T-helper 2 cell (primary cell): ENCODE results near the gene FN3KRP.

Source experiments
- DNase-seq, 5 experiments: peaks; one replicate each; pipeline versions ENCODE4 v3.0.0 to v3.0.0-alpha.2; 2012 to 2022

Gene FN3KRP

GRCh38 chr17:82687871-82688270 is 28.6 kb upstream of the FN3KRP start:
- DNase-seq, result no peak

DNA sequence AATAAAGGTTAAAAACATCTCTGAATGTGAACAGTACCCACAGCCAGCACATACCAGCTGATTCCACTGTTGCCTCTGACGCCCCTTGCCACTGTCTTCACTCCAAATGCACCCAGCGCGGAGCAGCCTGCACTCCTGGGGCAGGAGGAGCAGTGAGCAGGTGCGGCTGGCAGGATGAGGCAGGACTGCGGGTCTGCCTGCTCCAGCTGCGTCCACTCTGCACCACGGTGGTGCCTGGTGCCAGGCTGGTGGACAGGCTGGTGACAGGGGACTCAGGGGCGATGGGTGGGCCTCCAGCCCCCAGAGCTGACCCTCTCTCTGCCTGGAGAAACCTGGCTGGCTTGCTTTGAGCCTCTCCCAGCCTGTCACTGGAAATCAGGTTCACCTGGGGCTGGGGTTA is 27.4 kb upstream of the FN3KRP start:
- no peak for DNase-seq

GRCh38 chr17:82690786-82691489 is 25.6 kb upstream of the FN3KRP start:
- no peak for DNase-seq

GRCh38 chr17:82691714-82692113 is 24.8 kb upstream of the FN3KRP start:
- no peak for DNase-seq

- no peak for DNase-seq
These were observed 24.2 kb upstream of the FN3KRP start for GRCh38 chr17:82692268-82692667.

DNA sequence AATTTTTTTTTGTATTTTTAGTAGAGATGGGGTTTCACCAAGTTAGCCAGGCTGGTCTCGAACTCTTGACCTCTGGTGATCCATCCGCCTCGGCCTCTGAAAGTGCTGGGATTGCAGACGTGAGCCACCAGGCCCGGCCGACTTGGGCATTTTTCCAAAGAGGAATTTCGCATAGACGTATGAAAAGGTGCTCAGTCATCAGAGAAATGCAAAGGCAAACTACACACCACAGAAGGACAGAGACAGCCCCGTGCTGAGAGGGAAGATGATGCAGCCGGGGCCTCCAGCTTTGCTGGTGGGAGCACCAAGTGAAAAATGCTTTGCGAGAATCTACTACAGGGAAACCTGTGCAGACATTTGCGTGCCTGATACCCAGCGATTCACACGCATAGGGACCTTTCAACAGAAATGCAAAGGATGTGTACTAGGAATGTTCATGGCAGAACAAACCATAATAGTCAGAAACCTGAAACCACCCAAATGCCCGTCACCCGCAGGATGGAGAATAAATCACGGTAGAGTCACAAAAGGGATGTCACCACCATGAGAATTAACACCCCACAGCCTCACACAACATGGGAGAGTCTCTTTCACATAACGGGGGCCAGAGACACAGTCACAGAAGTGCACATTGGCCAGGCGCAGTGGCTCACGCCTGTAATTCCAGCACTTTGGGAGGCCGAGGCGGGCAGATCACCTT is 23.2 kb upstream of the FN3KRP start:
- no peak for DNase-seq

DNA sequence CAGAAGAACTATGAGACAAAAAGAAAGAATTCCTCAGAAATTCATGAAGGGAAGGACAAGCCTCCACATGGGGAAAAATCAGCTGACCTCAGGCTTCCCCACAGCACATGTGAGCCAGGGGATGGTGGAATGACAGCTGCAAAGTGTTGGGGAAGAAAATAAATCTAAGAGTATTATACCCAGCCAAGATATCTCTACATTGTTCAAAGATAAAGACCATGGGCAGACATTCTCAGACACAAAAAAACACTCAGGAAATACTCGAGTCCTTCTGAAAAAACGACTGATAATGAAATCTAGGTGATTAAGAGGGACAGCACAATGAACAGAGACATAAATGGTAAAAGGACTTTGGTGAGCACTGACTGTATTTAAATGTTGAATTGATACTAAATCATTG is 21.9 kb upstream of the FN3KRP start:
- no peak for DNase-seq

DNA sequence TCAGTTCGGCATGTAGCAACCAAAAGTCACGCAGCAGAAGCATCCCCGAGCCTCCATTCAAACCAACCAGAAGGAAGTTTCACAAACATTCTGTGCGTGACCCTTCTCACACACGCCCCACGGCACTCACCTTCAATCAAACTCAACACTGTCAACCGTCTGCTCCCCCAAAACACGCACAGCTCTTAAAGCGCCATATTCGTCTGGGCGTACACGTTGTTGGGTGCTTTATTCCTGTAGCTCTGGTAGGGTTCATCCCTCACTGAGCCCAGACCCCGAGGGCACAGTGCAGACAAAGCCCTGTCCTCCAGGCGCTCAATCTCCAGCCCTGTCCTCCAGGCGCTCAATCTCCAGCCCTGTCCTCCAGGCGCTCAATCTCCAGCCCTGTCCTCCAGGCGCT is 20.2 kb upstream of the FN3KRP start:
- DNase-seq, result no peak

GRCh38 chr17:82696916-82697807 is 19.3 kb upstream of the FN3KRP start:
- no peak for DNase-seq

GRCh38 chr17:82697808-82698064 is 18.8 kb upstream of the FN3KRP start:
- DNase-seq, result no peak

DNA sequence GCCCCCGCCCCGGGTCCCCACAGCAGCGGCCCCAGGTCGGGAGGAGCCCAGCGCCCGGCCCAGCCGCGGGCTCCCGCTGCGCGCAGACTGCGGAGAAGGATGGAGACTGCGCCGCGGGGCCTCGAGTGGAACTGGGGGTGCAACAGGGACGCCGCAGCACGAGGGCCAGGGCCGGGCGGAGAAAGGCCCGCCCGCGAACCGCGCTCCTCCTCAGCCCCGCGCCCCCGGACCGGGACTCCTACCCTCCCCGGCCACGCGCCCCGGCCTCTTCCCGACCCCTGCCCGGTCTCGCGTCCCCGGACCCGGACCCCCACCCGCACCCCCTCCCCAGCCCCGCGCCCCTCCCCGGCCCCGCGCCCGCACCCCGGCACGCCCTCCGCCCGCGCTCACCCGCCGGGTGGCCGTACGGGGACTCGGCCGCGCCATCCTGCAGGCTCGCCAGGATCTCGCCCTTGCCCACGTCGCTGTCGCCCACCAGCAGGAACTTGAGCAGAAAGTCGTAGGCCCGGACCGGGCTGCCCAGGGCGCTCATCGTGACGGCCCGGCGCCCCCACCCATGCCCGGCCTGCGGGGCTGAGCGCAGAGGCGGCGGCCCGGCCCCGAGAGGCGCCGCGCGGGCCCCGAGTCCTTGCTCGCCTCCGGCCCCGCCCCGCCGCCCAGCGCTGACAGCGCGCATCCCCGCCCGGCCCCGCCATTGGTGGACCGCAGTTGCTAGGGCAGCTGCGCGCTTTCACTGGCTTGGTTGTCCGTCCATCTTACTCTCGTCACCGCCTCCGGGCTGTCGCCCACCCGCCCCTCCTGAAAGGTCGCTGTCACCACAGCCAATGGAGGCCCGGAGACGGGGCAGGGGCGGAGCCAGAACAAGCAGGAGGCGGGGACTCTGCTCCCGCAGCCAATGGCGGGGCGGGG is 18.2 kb upstream of the FN3KRP start, which contains the start of gene RAB40B:
Gene RAB40B, minus strand, starts transcription at position 634 of the 909 bp plus-strand sequence. Its CDS starts 102 bp downstream, at position 532.
- DNase-seq, result peak; percentile 97 to 99 (median 99)

DNA sequence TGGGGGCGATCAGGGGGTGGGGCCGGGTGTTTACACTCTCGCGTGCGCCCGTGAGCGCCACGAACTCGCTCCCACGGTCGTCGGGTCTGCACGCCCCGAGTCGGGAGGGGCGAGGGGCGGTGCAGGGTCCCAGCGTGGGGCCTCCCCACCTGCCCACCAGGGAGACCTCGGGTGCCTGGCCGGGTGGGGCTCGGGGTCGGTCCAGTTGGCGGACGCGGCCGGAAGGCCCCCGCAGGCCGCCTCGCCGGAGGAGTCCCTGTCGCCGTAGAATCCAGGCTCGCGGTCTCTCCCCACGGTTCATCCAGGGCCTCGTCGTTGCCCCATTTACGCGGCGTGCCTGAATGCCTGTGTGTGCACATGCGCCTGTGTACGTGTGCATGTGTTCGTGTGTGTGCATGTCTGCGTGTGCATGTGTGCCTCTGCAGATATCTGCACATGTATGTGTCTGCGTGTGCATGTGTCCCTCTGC is 17.5 kb upstream of the FN3KRP start:
- DNase-seq, result peak in 1 of 5 experiments; percentile 42

DNA sequence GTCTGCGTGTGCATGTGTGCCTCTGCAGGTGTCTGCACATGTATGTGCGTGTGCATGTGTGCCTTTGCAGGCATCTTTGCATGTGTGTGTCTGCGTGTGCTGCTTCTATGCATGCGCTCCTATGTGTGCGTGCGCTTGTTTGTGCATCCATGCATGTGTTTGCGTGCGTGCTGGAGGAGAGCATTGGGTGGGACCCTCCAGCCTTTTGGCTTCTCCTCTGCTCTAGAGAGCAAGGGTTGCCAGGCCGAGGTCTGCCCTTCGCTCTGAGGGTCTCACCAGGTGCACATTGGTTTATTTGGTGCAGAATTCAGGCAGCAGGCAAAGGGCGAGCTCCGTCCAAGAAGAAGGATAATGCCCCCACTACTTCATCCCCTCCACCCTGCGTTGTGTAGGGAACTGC is 17.0 kb upstream of the FN3KRP start:
- no peak for DNase-seq

- DNase-seq, result no peak
These were observed 14.1 kb upstream of the FN3KRP start for GRCh38 chr17:82702231-82702927.

GRCh38 chr17:82703036-82703745 is 13.3 kb upstream of the FN3KRP start:
- no peak for DNase-seq

GRCh38 chr17:82703935-82704865 is 12.3 kb upstream of the FN3KRP start:
- DNase-seq, result no peak

GRCh38 chr17:82704886-82705285 is 11.6 kb upstream of the FN3KRP start:
- DNase-seq, result no peak

- no peak for DNase-seq
These were observed 10.8 kb upstream of the FN3KRP start for GRCh38 chr17:82705756-82706155.

- no peak for DNase-seq
These were observed 7.4 kb upstream of the FN3KRP start for GRCh38 chr17:82709024-82709675.
